ENCODE measurements around the gene WNT9B.

- no peak for TF ChIP-seq POLR2A (IDR thresholded peaks at IDR 0.05; ENCODE audit: low read length)
- no peak for TF ChIP-seq GATA1 (IDR thresholded peaks at IDR 0.05; ENCODE audit: low read depth, low read length)
These were observed 22.7 kb downstream of the WNT9B start for GRCh38 chr17:46873941-46874645.
